ENCODE data around the gene IFNL3. TPM values are rescaled to one million over a fixed set of nuclear protein-coding genes. Genes with fewer than 3 reads are reported as not detected.

IFNL3 gene
- total and polyA plus RNA-seq, 4 donors, result not detected

GRCh38 chr19:39232708-39233107 is 12.1 kb downstream of the IFNL3 start:
- Histone ChIP-seq H3K36me3 (ENCODE audit: control insufficient read depth in 4 of 4, insufficient read depth in 3 of 4, low read depth in 1 of 4, low read length in 3 of 4) (no peaks in the 10 kb centered on the region), H3K4me3 (ENCODE audit: low read depth in 1 of 3, low read length in 3 of 3) (no peak overlapping the region), H3K27me3 (ENCODE audit: control insufficient read depth in 4 of 4, insufficient read depth in 4 of 4, low read length in 3 of 4) (no peaks in the 10 kb centered on the region), H3K9ac (ENCODE audit: low read depth in 1 of 2, low read length in 2 of 2) (no peak overlapping the region), H3K4me1 (ENCODE audit: control insufficient read depth in 4 of 4, insufficient read depth in 4 of 4, low read length in 3 of 4) (peaks cover 0 to 2% (median 0%) of the 10 kb centered on the region in 4 donors), H3K9me3 (ENCODE audit: control insufficient read depth in 4 of 4, low read length in 3 of 4) (no peaks in the 10 kb centered on the region), H3K27ac (ENCODE audit: low read depth in 1 of 2, low read length in 2 of 2) (no peak overlapping the region)
- no peak for DNase-seq (ENCODE audit: low spot score)
- 84% methylated on average over 5 of the region's 5 CpGs for WGBS
- TF ChIP-seq MAX (IDR thresholded peaks at IDR 0.05) (no peak), FOXA1 (IDR thresholded peaks at IDR 0.05) (no peak), NR2F2 (IDR thresholded peaks at IDR 0.05) (no peak), HNF4G (IDR thresholded peaks at IDR 0.05) (no peak), HNF4A (conservative IDR thresholded peaks at IDR 0.05) (no peak), EGR1 (IDR thresholded peaks at IDR 0.05; ENCODE audit: low read depth in 2 of 2) (no peak), CTCF (IDR thresholded peaks at IDR 0.05; ENCODE audit: low read depth, low read length, missing input control) (no peak), FOXA2 (IDR thresholded peaks at IDR 0.05) (no peak), ATF3 (IDR thresholded peaks at IDR 0.05) (no peak), GABPA (IDR thresholded peaks at IDR 0.05 in 1 of 2, conservative IDR thresholded peaks at IDR 0.05 in 1 of 2) (no peak), JUND (IDR thresholded peaks at IDR 0.05) (no peak)

- Histone ChIP-seq H3K9ac (ENCODE audit: low read depth in 1 of 2, low read length in 2 of 2) (no peak overlapping the region), H3K36me3 (ENCODE audit: control insufficient read depth in 4 of 4, insufficient read depth in 3 of 4, low read depth in 1 of 4, low read length in 3 of 4) (no peaks in the 10 kb centered on the region), H3K27ac (ENCODE audit: low read depth in 1 of 2, low read length in 2 of 2) (no peak overlapping the region), H3K4me1 (ENCODE audit: control insufficient read depth in 4 of 4, insufficient read depth in 4 of 4, low read length in 3 of 4) (no peaks in the 10 kb centered on the region), H3K9me3 (ENCODE audit: control insufficient read depth in 4 of 4, low read length in 3 of 4) (no peaks in the 10 kb centered on the region), H3K4me3 (ENCODE audit: low read depth in 1 of 3, low read length in 3 of 3) (no peak overlapping the region), H3K27me3 (ENCODE audit: control insufficient read depth in 4 of 4, insufficient read depth in 4 of 4, low read length in 3 of 4) (no peaks in the 10 kb centered on the region)
- TF ChIP-seq EGR1 (IDR thresholded peaks at IDR 0.05; ENCODE audit: low read depth in 2 of 2) (no peak), ZBTB33 (IDR thresholded peaks at IDR 0.05) (no peak), HNF4G (IDR thresholded peaks at IDR 0.05) (no peak), FOXA2 (IDR thresholded peaks at IDR 0.05) (no peak), MAX (IDR thresholded peaks at IDR 0.05) (no peak), SP1 (IDR thresholded peaks at IDR 0.05) (no peak), TAF1 (conservative IDR thresholded peaks at IDR 0.05) (no peak), NR2F2 (IDR thresholded peaks at IDR 0.05) (no peak), HNF4A (conservative IDR thresholded peaks at IDR 0.05) (no peak), RXRA (IDR thresholded peaks at IDR 0.05) (no peak), RAD21 (IDR thresholded peaks at IDR 0.05) (no peak), CTCF (IDR thresholded peaks at IDR 0.05; ENCODE audit: low read depth, low read length, missing input control) (no peak), FOXA1 (IDR thresholded peaks at IDR 0.05) (no peak), YY1 (IDR thresholded peaks at IDR 0.05) (no peak), GABPA (IDR thresholded peaks at IDR 0.05 in 1 of 2, conservative IDR thresholded peaks at IDR 0.05 in 1 of 2) (no peak), ATF3 (IDR thresholded peaks at IDR 0.05) (no peak), JUND (IDR thresholded peaks at IDR 0.05) (no peak)
- DNase-seq (ENCODE audit: low spot score), result no peak
- 82% methylated on average over 2 of the region's 2 CpGs for WGBS
These were observed 14.6 kb downstream of the IFNL3 start for GRCh38 chr19:39230096-39230764.
